HG03378 (cell line): ENCODE measurements around the gene PACRG.

Experiments used
- ATAC-seq: cut with Tn5 transposase; IDR thresholded peaks from one replicate; pipeline ENCODE4 v1.9.1; 2021; ENCODE audit warnings: mild to moderate bottlenecking, moderate library complexity; ENCODE audit not compliant: unreplicated experiment

Gene PACRG

DNA sequence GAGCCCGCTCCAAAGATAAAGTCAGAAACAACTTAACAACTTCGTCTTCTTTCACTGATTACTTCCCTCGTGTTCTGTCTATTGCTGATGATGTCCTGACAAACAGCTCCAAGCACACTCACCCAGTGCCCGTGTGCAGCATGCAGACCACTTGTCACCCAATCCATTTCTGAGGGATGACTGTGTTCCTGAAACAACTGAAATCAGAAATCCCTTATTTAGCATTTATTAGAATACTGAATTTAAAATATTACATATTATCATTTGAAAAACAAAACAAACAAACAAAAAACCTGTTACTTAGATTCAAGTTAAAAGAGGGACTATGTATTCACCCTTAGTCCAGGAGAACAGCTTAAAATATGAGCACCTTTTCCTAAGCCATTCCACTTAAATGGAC lies 463.0 kb downstream of the PACRG start:
- no peak for ATAC-seq

GRCh38 chr6:163191704-163192537 lies 464.1 kb downstream of the PACRG start:
- no peak for ATAC-seq

DNA sequence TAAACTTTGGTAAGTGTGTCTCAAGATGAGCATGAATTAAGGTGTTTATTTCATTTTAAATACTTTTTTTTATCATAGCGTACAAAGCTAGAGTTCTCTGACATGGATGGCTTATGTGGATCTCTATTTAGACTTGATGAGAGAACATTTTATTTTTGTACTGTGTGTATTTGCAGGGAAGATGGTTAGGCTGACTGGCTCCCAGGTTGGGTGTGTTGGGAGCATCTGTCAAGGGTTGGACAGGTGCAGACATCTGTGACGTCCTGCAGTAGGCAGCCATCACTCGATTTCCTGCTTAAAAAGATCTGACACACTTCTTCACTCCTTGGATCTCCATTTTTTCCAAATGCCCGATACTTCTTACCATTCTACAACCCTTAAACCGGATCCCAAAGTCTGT lies 464.8 kb downstream of the PACRG start:
- no peak for ATAC-seq

DNA sequence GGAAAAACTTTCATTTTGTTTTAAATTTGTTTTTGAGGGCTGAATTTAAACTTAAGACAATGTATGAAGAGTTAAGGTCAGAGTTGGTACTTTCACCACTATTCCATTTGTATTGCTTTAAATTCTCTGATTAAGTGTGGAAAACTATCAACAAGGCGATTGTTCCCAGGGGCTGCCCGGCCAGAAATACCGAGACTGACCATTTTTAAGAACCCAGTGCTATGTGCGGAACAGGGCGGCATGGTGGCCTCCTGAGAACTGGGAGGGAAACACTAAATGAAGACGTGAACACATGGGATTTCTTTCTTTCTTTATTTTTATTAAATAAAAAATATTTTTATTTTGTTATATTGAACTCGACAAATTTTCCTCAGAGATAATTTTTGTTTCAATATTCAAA lies 465.6 kb downstream of the PACRG start:
- no peak for ATAC-seq

DNA sequence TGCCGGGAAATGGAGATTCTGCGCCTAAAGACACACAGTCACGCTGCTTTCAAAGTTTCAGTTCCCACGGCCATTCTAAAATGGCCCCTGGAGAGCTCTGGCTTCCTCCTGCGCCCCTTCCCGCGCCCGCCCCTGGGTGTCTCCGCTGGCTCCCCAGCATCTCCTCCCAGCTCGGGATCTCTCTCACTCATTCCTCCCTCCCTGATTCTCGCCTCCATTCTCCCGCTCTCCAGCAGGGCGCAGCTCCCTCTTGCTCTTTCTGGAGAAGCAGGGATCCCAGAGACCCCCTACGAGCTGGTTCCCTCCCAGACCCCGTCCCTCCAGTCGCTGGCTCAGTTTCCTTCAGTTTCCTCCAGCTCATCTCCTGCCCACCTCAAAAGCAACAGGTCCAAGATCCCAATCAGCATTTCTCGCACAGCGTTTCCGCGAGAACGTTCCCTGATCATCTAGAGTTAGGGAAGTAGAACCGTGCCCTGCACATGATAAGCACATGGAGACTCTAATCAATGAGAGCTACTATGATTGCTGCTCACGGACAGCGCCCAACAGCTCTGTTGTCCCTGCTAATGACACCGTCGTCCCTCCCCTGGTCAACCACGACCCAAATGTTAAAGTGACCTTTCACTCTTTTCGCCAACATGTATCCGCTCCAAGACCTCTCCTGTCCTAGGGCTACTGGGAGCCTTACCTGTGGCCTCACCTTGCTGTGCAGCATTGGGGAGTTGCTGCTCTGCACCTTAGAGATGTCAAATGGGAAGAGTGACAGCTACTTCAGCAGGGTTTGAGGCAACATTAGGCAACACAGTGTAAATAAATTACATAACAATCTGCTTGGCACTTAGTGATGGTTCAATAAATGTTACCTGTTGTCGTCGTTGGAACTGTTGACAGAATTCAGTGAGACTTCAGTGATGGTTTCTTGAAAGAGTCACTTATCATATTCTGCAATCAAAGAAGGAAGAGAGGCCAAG lies 468.2 kb downstream of the PACRG start:
- no peak for ATAC-seq

GRCh38 chr6:163197839-163198238 lies 470.1 kb downstream of the PACRG start:
- ATAC-seq, result no peak

DNA sequence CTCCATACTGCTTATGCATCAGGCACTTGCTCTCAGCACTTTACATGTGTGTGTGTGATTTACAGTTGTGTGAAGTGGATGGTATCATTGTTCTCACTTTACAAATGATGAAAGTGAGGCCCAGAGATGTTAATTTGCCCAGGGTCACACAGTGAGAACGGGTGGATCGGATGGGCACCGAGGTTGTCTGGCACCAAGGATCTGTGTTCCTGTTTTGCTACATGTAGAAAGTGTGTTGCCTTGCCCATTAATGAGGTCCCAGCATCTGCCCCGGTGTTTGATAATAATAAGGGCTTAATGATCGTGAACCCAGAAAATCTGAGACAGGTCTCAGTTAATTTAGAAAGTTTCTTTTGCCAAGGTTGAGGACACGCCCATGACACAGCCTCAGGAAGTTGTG lies 470.6 kb downstream of the PACRG start:
- ATAC-seq, result no peak

DNA sequence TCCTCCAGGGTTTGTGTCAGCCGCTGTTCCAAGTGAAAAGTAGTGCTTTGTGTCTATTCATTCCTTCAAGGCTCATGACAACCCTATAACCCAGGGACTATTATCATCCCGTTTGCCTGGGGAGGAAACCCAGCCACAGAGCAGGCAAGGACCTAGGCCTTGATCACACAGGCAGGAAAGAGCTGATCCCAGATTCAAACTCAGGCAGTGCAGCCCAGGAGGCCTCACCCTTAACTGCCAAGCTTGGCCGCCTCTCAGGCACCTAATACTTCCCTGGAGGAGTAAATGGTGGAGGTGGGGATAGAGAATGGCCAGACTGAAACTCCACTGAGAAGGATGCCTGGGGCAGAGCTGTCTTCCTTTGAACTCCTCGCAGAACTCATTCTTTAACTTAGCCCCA lies 471.6 kb downstream of the PACRG start:
- no peak for ATAC-seq

- ATAC-seq, result no peak
These were observed 472.5 kb downstream of the PACRG start for GRCh38 chr6:163200289-163200688.

GRCh38 chr6:163200694-163201093 lies 472.9 kb downstream of the PACRG start:
- no peak for ATAC-seq

GRCh38 chr6:163201855-163202254 lies 474.1 kb downstream of the PACRG start:
- ATAC-seq, result no peak

DNA sequence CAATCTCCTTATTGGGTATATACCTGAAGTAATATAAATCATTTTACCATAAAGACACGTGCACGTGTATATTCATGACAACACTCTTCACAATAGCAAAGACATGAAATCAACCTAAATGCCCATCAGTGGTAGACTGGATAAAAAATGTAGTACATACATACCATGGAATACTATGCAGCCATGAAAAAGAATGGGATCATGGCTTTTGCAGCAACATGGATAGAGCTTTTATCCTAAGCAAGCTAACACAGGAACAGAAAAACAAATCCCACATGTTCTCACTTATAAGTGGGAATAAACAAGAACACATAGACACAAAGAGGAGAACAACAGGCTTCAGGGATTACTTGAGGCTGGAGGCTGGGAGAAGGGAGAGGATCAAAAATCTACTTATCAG lies 478.4 kb downstream of the PACRG start:
- ATAC-seq, result no peak

DNA sequence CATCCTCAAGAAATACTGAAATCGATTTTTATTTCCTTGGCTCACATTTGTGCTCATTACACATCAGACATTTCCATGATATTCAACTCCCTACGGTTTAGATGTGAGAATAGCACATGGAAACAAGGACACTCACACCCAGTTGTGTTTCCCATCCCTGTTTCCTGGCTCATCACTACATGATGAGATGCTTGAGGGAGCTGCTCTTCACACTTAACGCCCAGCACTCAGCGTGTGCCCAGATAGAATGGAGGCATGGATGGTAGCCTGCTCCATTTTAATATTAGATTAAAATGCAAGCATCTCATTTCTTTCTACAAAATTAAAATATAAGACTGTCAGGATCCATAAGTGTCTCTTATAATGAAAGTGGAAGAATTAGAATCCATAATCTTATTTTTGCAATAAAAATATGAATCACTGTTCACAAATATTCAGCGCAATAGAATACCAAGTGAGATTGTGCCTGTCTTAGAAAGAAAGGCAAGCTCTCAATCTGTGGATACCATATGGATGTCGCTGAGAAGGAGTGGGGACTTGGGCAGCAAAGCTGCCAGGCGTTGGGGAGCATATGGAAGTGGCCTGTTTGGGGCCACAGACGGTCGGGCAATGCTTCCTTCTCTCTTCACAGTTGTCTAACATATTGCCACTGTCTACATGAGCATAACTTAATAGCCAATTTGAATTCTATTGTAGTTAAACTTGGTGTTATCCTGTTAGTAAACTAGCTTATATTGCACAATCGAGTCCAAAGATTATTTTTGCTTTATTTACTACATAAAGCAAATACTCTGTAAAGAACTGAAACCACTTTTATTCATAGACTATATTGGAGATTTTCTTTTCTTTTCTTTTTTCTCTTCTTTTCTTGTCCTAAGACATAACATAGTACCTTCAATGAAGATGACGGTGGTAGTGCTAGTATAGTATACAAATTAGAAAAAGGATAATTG lies 479.9 kb downstream of the PACRG start:
- ATAC-seq, result no peak

DNA sequence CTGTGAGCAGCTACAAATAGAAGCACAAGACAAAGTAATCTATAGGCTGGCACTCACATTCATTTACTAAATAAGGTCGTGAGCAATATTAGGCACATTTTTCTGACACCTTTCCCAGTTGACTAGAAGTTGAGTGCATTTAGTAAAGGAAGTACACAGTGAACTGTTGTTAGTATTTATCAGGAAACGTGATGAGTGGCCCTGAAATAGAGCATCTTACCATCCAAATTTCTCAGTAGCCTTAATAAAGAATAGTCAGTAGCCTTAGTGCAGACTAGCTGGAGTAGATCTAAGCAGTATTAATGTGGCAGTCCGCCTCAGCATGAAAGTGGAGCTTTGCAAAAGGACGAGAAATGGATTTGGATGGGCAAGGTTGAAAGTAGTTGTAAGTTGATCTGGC lies 481.2 kb downstream of the PACRG start:
- no peak for ATAC-seq

GRCh38 chr6:163212123-163212522 lies 484.3 kb downstream of the PACRG start:
- no peak for ATAC-seq

GRCh38 chr6:163214259-163214658 lies 486.5 kb downstream of the PACRG start:
- ATAC-seq, result no peak

DNA sequence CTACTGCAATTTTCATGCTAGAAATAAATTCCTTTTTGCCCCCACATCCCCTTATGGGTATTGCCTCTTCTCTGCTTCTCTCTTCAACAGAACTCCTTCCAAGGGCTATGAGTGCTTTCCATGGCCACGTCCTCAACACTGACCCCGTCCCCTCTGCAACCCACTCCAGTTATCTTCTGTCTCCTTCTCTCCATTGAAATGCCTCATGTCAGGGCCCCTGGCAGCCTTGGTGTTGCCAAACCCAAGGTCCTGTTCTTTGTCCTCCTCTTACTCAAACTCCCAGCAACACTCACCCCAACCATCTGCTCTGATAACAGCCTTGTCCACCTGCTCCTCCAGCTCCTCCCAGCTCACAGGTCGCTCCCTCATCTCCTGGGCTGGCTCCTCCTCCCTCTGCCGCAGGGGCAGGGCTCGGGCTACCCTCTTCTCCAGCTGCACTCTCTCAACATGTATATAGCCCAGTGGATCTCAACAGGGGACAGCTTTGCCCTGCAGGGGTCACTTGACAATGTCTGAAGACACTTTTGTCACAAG lies 490.7 kb downstream of the PACRG start:
- no peak for ATAC-seq

GRCh38 chr6:163226181-163226835 lies 498.5 kb downstream of the PACRG start:
- no peak for ATAC-seq

DNA sequence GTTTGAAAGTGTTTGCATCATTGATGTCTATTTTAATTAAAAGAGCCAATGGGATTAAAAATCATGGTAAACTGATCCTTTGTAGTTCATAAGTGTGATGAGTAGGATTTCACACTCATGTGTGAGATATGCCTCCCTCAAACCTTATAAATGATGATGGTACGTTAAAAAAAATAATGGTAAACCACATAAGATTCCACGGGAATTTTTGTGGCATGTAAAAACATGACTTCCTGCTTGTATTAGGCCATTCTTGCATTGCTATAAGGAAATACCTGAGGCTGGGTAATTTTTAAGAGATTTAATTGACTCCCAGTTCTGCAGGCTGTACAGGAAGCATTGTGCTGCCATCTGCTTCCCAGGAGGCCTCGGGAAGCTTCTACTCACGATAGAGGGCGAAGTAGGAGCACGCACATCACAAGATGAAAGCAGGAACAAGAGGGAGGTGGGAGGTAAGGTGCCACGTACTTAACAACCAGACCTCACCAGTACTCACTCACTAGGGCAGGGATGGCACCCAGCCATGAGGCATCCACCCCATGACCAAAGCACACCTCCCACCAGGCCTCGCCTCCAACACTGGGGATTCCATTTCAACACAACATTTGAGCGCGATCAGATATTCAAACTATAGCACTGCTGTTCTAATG lies 499.2 kb downstream of the PACRG start:
- ATAC-seq, result no peak
